ENCODE results near the gene TSPAN18. TPM values are rescaled to one million over a fixed set of nuclear protein-coding genes. Genes with fewer than 3 reads are reported as not detected.

Gene TSPAN18
- total RNA-seq, 2 donors from 2014 or later: 3.4 to 13.4 TPM

GRCh38 chr11:44732564-44732963, 5.8 kb downstream of the TSPAN18 start:
- Histone ChIP-seq H3K27ac (no peak overlapping the region), H3K4me1 (no peaks in the 10 kb centered on the region), H3K36me3 (no peaks in the 10 kb centered on the region), H3K4me3 (no peak overlapping the region), H3K27me3 (no peaks in the 10 kb centered on the region), H3K9ac (ENCODE audit: low read depth in 2 of 2, low read length in 2 of 2) (no peak overlapping the region), H3K9me3 (no peaks in the 10 kb centered on the region)
- intact Hi-C loops (cut with DNase I): no loop called here
- DNase-seq: no peak
- TF ChIP-seq CTCF (IDR thresholded peaks at IDR 0.05): no peak

- intact Hi-C loops (cut with DNase I): no loop called here
- no peaks in the 10 kb centered on the region for H3K27me3 ChIP-seq
- H3K4me1 ChIP-seq: no peaks in the 10 kb centered on the region
- TF ChIP-seq CTCF (IDR thresholded peaks at IDR 0.05): no peak
- no peaks in the 10 kb centered on the region for H3K9me3 ChIP-seq
- DNase-seq: no peak
- H3K36me3 ChIP-seq: no peaks in the 10 kb centered on the region
- H3K27ac ChIP-seq: no peak overlapping the region
- H3K9ac ChIP-seq (ENCODE audit: low read depth in 2 of 2, low read length in 2 of 2): no peak overlapping the region
- H3K4me3 ChIP-seq: no peak overlapping the region
These were observed 7.1 kb downstream of the TSPAN18 start for GRCh38 chr11:44733877-44734276.

GRCh38 chr11:44734843-44735381, 8.2 kb downstream of the TSPAN18 start:
- H3K9ac ChIP-seq (ENCODE audit: low read depth in 2 of 2, low read length in 2 of 2): no peak overlapping the region

GRCh38 chr11:44736791-44737190, 10.0 kb downstream of the TSPAN18 start:
- H3K36me3 ChIP-seq: no peaks in the 10 kb centered on the region
- H3K9me3 ChIP-seq: no peaks in the 10 kb centered on the region
- no peaks in the 10 kb centered on the region for H3K27me3 ChIP-seq
- TF ChIP-seq CTCF (IDR thresholded peaks at IDR 0.05): no peak
- intact Hi-C loops (cut with DNase I): no loop called here
- H3K9ac ChIP-seq (ENCODE audit: low read depth in 2 of 2, low read length in 2 of 2): no peak overlapping the region
- no peaks in the 10 kb centered on the region for H3K4me1 ChIP-seq
- H3K27ac ChIP-seq: no peak overlapping the region
- no peak overlapping the region for H3K4me3 ChIP-seq
- DNase-seq: no peak

More at GRCh38 chr11:44734843-44735381, 8.2 kb downstream of the TSPAN18 start:
- TF ChIP-seq CTCF (IDR thresholded peaks at IDR 0.05): no peak
- H3K4me3 ChIP-seq: no peak overlapping the region
- H3K27me3 ChIP-seq: no peaks in the 10 kb centered on the region
- DNase-seq: no peak
- H3K27ac ChIP-seq: no peak overlapping the region
- no peaks in the 10 kb centered on the region for H3K9me3 ChIP-seq
- H3K36me3 ChIP-seq: no peaks in the 10 kb centered on the region
- intact Hi-C loops (cut with DNase I): no loop called here
- no peaks in the 10 kb centered on the region for H3K4me1 ChIP-seq

GRCh38 chr11:44737245-44738085, 10.7 kb downstream of the TSPAN18 start:
- Histone ChIP-seq H3K27me3 (no peaks in the 10 kb centered on the region), H3K4me3 (no peak overlapping the region), H3K27ac (no peak overlapping the region), H3K4me1 (no peaks in the 10 kb centered on the region), H3K36me3 (no peaks in the 10 kb centered on the region), H3K9ac (ENCODE audit: low read depth in 2 of 2, low read length in 2 of 2) (no peak overlapping the region), H3K9me3 (no peaks in the 10 kb centered on the region)
- DNase-seq: no peak
- intact Hi-C loops (cut with DNase I): no loop called here
- no peak for TF ChIP-seq CTCF (IDR thresholded peaks at IDR 0.05)

Measured in colonic mucosa (tissue), 4 donors.